ENCODE measurements around the gene POU5F1. TPM values are rescaled to one million over a fixed set of nuclear protein-coding genes. Genes with fewer than 3 reads are reported as not detected.
A peak's percentile ranks its signal among the peaks of the same experiment; 100 is the strongest.
"Not testable (repeated sequence)": the region's sequence is repeated elsewhere in the genome, so short reads cannot be mapped to it uniquely, and the experiment has no call there.

Gene POU5F1
- polyA plus RNA-seq, 1 donor, result 0.56 TPM

DNA sequence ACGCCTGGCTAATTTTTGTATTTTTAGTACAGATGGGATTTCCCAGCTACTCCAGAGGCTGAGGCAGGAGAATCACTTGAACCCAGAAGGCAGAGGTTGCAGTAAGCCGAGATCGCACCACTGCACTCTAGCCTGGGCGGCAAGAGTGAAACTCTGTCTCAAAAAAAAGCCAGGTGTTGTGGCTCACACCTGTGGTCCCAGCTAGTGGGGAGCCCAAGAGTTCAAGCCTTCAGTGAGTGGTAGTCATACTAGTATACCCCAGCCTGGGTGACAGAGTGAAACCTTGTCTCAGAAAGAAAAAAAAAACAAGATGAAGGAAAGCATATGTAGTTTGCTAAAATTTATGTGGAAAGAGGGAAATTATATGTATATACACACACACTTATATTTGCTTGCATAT lies 20.0 kb upstream of the POU5F1 start:
- DNase-seq (ENCODE audit: low read depth), result no peak

DNA sequence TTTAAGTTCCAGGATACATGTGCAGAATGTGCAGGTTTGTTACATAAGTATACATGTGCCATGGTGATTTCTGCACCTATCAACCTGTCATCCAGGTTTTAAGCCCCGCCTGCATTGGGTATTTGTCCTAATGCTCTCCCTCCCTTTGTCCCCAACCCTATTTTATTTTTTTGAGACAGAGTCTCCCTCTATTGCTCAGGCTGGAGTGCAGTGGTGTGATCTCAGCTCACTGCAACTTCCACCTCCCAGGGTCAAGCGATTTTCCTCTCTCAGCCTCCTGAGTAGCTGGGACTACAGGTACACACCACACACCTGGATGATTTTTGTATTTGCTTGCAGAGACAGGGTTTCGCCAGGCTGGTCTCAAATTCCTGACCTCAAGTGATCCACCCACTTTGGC lies 18.7 kb upstream of the POU5F1 start:
- DNase-seq (ENCODE audit: low read depth), result not testable (repeated sequence)

DNA sequence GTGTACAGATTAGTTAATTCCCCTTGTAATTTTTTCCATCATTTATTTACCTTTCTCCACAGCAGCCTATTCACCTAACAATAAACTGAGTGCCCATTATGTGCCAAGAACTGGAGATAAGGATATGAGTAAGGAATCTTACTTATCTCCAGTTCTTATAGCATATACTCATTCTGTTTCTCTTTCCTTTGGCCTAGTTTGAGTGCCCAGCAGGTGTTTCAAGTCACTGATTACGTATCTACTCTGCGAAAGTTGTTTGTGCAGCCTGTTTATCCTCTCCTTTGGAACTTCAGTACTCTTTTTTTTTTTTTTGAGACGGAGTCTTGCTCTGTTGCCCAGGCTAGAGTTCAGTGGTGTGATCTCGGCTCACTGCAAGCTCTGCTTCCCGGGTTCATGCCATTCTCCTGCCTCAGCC lies 17.3 kb upstream of the POU5F1 start:
- no peak for DNase-seq (ENCODE audit: low read depth)

DNA sequence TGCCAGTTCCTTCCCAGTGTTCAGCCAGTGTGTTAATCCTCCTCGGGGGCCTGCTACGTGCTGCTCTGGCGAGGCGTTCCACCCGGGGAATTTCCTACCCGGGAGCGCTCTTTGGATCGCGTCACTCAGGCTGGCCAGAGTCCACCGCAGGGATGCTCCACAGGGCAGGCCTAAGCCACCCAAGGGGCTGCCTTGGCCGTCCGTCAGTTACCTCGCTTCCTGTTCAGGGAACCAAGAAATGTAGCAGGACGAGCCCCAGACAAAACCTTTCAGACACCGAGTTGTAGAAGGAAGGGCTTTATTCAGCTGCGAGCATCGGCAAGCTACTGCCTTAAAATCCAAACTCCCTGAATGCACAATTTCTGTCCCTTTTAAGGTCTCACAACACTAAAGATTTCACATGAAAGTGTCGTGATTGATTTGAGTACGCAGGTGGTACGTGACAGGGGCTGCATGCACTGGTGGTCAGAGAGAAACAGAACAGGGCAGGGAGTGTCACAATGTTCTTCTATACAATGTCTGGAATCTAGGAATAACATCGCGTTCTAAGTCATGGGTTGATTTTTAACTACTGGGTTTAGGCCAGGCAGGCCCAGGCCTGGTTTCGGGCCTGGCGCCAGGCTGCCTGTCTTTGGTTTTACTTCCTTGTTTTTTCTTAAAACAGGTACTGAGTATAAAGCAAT lies 15.7 kb upstream of the POU5F1 start:
- DNase-seq (ENCODE audit: low read depth), result no peak

DNA sequence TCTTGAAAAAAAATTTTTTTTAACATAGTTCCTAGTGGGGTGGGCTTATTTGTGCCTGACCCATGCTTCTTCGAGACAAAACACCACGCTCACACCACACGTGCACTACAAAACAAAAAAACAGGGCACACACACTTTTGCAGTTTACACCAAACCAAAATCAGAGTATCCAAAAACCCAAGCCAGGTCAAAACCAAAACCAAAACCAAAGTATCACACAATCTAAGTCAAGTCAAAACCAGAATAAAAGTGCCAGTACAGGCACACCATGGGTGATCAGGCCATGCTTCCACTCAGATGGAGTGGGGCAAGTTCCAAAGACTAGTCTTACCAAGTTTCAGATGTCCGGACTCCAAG lies 15.2 kb upstream of the POU5F1 start:
- not testable (repeated sequence) for DNase-seq (ENCODE audit: low read depth)

DNA sequence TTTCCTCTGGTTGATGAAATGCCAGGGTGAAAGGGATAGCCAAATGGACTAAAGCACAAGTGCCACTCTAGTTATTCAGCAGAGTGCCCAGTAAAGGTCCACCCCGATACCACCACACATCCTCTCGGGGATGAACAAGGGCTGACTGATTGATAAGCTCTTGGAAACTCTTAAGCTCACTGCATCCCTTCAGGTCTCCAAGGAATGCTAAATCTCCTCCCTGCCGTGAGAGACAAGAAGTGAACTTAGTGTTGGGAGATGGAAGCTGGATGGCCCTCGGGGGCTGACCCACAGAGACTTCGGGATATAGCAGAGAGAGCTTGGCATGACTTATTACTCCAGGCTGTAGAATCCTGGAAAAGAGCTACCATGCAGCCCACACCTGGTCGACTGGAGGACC lies 13.4 kb upstream of the POU5F1 start:
- not testable (repeated sequence) for DNase-seq (ENCODE audit: low read depth)

DNA sequence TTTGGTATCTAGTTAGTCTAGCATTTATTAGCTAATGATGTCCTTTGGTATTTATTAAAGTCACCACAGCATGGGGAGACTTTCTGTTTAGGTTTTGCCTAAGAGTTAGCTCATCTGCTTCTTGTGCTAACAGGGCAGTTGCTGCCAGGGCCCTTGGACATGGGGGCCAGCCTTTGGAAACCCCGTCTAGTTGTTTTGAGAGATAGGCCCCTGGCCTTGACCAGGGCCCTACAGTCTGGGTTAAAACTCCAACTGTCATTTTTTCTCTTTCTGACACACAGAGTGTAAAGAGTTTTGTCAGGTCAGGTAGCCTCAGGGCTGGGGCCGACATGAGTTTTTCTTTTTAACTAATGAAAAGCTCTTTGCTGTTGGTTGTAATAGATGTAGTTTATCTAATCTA lies 12.8 kb upstream of the POU5F1 start:
- not testable (repeated sequence) for DNase-seq (ENCODE audit: low read depth)

DNA sequence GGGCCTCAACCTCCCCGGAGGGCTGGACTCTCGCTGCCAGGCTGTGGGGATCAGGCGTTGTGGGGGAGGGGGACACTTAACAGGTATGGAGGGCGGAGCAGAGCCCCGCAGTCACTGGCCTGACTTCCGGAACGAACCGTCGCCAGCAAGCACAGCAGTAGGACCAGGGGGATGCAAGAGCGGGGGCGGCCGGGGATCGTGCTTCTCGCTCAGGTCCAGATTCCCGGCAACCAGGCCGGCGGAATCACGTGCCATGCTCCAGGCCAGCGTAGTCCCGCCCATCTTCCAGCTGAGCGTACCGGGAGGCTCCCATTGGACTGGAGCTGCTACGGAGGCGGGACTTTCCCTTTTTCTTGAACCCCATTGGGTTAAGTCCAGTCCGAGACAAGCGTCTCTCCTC lies 10.0 kb upstream of the POU5F1 start:
- peak; percentile 45 for DNase-seq (ENCODE audit: low read depth)

DNA sequence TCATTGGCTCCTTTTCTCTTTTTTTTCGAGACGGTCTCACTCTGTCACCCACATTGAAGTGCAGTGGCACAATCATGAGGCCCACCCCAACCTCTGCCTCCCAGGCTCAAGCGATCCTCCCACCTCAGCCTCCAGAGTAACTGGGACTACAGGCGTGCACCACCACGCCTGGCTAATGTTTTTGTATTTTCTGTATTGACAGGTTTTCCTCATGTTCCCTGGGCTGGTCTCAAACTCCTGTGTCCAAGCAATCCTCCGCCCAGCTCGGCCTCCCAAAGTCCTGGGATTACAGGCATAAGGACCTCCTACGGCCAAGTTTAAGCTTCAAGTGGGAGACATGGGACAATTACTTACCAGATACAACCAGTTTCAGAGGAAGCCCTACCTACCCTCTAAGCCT lies 9.4 kb upstream of the POU5F1 start:
- DNase-seq (ENCODE audit: low read depth), result no peak

DNA sequence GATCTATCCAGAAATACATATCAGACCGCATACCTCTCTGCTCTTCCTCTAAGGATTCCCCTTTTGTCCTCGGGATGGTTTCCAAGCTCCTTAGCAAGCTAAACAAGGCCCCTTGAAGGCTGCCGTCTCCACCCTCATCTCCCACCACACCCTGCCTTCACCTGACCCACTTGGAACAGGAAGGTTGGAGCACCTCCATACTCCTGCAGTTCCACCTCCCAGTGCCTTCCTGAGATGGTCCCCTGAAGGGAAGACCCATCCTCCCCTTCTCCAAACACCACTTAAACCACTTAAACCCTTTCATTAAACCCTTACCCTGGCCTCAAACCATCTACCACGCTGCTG lies 8.5 kb upstream of the POU5F1 start:
- no peak for DNase-seq (ENCODE audit: low read depth)

DNA sequence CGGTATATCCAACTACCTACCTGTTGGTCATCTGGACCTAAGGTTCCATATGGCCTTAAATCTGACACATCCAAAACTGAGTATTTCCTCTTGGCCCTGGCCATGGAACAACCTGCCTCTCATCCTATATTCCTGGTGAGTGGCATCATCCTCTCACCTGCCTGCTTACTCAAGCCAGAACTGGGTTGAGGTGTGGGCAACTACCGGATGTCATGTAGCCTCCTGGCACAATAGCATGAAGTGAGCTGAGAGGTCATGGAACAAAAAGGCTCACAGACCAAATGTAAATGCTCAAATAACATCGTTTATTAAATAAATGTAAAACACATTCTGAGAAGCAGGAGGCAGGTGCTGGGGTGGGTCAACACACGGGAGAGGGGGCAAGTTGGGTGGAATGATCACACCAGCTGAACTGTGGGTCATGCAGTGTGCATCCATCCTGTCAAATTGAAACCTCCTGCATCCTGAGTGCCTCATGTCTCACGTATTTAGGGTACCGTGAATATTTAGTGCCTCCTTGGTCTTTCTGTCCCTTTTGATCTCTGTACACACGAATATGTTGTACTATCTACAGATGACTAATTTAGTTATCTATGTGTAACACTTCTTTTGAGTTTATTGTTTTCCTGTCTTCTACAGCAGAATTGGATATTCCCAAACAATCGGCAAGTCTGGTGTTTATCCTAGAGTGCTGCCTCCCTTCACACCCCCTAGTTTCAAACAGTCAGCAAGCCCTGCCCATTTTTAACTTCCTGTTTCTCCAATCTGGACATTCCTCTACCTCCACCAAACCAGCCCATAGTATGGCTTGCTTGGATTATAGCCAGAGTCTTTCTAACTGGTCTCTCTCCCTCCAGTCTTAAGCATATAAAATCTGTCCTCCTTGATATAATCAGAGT lies 7.9 kb upstream of the POU5F1 start:
- DNase-seq (ENCODE audit: low read depth), result no peak

DNA sequence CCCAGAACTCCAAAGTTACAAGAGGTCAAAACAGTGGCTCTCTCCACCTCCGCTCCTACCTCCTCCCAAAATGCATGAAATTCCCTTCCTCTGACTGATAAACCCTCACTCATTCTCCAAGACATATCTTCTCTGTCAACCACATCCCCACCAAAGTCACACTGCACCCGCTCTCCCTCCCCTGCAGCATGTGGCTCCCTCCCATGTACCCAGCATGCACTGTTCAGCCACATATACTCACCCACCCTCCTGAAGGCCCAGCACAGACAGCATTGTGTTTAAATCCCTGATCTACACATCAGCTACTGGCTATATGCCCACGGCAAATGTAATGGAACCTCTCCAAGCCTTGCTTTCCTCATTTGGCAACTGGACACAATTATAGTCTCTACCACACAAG lies 5.5 kb upstream of the POU5F1 start:
- no peak for DNase-seq (ENCODE audit: low read depth)

DNA sequence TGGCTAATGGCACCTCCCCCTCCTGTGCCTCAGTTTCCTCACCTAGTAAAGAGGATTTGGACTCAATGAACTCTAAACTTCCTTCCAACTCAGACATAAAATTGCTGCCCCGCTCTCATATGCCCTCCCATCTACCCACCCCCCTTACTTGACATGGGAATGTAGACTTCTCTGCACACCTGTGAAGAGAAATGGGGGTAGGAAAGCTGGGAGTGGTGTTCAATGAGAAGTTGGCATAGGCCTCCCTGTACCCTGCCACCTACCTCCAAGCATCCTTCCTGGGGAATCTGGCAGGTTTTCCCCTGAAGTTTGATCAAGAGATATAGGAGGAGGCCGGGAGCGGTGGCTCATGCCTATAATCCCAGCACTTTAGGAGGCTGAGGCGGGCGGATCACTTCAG lies 3.9 kb upstream of the POU5F1 start:
- DNase-seq (ENCODE audit: low read depth), result no peak

DNA sequence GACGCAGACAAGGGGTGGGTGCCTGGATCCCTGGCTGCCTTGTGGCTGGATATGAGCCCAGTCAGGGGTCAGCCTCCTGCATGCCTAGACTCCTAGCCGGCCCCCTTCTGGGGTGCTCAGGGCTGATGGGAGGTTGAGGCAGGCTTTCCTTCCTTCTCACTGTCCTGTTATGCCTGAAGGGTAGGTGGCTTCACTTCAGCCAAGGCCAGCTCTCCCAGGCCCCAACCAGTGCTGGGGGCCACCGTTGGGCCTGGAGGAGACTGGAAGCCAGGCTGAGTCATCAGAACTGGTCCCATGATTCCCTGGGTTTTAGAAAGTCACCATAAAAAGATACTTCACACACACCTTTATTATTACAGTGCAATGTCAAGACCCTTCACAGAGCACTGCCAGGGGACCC lies 2.9 kb upstream of the POU5F1 start:
- DNase-seq (ENCODE audit: low read depth), result no peak

DNA sequence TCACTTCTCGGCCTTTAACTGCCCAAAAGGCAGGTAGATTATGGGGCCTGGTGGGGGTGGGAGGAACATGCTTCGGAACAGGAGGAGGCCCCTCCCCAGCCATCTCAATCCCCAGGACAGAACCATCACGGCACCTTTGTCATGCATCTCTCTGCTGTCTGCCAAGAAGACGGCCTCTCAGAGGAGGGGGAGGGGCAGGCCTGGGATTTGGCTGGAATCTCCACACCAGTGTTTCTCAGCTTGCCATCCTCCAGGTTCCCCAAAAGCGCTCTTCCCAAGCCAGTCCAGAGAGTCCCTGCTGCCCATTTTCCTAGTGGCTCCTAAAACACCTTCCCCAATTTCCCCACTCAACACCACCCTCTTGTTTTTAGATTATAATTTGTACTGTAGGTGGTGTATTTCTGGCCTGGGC lies 2.5 kb upstream of the POU5F1 start:
- no peak for DNase-seq (ENCODE audit: low read depth)

DNA sequence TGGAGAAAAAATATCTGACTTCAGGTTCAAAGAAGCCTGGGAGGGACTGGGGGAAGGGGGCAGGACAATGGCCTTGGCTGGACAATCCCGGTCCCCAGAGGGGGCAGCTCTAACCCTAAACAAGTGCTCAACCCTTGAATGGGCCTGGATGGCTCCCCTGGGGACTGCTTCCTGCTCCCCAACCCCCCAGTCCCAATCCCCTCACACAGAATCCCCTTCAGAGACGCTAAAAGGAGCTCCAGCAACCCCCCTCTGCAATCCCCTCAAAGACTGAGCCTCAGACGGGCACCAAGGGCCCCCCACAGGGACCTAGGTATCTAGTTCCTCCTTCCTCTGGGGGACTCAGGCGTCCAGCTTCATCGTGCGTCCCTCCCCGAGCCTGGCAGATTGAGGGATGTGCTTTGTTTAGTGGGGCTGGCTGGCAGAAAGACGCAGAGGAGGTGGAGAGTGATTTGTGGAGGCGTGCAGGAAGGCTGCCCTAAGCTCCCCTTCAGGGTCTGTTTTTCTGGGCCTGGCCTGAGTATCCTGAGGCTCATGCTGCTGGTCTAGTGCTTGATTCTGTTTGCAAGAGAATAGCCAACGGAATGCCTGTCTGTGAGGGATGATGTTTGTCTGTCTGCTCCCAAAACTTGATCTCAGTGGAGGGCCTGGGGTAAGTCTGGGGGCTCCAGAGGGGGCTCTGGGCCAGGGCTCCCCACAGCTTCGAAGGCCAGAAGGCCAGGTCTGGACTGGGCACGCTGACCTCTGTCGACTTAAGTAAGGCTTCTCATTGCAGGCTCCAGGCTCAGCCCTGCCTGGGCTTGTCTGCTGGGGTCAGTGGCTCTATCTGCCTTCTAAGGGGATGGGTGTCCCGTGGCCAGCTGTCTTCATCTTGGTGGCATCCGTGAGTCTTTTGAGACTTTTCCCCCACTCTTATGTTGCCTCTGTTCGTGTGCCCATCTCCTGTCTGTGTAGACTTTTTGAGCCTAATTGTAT lies 1.7 kb upstream of the POU5F1 start:
- DNase-seq (ENCODE audit: low read depth), result no peak

DNA sequence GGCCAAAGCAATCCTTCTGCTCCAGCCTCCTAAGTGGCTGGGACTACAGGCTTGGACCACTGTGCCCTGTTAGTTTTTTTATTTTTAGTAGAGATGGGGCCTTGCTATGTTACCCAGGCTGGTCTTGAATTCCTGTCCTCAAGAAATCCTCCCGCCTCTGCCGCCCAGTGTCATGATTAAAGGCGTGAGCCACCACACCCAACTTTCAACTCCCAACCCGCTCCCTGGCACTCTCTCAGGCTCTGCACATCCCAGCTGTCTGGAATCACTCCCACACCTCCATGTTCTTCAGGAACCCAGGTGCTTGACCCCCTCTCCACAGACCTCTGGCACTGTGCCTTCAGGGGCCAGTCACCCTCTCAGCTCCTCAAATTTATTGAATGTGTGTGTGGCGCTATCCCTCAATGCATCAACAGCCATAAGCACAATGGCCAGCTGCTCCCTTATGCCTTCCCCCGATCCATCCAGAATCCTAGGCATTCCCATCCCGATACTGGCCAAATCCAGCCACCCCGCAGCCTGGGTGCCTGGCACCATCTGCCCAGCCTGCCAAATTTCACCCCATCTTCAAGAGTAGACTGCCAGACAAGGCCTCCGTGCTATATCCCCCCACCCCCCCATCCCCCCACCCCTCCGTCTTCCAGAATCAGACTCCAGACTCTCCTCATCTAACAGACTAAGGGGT lies 647 bp upstream of the POU5F1 start:
- no peak for DNase-seq (ENCODE audit: low read depth)

DNA sequence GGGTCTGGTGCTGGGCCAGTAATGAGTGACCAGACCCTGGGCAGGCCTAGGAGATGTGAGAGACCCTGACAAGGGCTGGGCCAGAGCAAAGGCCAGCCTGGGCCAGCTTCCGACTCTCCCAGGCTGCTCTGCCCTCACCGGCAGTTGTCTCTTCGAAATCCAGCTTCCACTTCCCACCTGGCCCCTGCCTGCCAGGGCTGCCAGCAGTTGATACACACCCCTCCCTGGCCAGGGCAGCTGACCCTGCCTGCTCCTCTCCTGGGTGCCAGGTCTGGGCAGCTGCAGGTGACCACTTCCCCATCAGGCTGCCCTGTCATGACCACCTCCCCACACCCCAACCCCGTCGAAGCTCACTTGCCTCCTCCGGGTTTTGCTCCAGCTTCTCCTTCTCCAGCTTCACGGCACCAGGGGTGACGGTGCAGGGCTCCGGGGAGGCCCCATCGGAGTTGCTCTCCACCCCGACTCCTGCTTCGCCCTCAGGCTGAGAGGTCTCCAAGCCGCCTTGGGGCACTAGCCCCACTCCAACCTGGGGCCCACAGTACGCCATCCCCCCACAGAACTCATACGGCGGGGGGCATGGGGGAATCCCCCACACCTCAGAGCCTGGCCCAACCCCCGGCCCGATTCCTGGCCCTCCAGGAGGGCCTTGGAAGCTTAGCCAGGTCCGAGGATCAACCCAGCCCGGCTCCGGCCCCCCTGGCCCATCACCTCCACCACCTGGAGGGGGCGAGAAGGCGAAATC lies 453 bp downstream of the POU5F1 start:
- DNase-seq (ENCODE audit: low read depth), result not testable (repeated sequence)

DNA sequence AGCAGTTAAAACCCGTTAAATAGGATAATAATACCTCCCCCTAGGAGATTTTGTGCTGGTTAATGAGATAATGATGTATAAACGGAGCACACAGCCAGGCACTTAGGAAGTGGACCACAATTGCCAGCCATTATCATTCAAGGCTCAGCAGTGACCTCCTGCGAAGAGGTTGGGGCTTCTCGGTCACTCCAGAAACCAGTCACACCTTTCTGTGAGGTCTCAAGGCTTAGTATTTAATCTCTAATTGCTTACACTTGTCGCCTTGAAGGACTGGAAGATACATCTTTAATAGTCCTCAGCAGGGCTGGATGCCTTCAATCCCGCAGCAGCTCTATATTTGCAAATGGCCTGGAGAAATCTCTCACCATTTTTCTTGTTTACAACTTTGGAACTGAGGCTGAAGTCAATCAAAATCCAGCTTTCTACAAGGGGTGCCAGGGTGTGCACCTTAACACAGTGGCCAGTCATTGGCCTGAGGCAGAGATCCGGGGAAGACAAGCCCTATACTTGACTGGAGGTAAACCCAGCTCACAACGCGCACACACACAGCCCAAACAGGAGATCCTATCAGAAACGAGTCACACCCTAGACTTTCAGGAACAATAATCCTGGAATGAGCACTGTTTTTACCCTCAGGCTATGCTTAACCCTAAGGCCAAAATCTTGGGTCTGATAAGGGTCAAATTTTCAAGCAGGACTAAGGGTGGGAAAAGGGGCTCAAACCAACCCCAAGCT lies 1.2 kb downstream of the POU5F1 start:
- no peak for DNase-seq (ENCODE audit: low read depth)

DNA sequence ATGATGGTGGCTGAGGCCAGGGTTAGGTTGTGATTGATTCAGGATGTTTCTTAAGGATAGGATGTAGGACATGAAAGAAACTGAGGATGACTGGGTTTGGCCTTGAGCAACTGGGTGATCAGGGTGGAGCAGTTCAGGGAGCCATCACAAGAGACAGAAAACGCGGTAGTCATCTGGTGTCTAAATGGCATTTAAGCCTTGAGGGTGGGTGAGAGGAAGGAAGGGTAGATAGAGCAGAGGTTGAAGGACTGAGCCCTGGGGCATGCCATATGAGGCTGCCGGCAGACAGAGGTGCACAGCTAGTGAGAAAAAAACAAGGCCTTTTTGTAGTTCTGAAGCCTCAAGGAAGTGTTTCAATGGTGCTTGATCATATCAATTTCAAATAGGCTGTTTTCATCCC lies 1.9 kb downstream of the POU5F1 start:
- no peak for DNase-seq (ENCODE audit: low read depth)
